ENCODE data around the gene FAT1. TPM values are rescaled to one million over a fixed set of nuclear protein-coding genes. Genes with fewer than 3 reads are reported as not detected.
A peak's percentile ranks its signal among the peaks of the same experiment; 100 is the strongest.
"Not testable (repeated sequence)": the region's sequence is repeated elsewhere in the genome, so short reads cannot be mapped to it uniquely, and the experiment has no call there.

The FAT1 gene
- total RNA-seq, 1 experiment from 2014 or later, result 112 TPM

DNA sequence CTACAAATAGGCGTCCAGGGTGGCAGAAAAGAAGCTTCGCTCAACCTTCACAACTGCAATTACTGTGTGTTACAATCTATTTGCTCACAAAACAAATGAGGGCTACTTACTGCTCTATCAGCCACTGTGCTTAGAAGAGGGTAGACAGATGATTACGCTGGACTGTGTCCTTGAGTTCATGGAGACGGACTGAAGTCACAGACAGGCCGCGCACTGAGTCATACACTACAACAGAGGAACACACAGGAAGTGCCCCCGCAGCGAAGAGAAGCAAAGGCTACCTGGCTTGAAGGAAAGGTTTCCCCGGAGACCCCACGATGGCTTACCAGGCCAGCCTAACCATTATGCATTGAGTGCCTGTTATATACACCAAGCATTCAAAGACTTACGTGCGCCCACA lies 25.6 kb downstream of the FAT1 start:
- no peak for DNase-seq (ENCODE audit: low read depth)

DNA sequence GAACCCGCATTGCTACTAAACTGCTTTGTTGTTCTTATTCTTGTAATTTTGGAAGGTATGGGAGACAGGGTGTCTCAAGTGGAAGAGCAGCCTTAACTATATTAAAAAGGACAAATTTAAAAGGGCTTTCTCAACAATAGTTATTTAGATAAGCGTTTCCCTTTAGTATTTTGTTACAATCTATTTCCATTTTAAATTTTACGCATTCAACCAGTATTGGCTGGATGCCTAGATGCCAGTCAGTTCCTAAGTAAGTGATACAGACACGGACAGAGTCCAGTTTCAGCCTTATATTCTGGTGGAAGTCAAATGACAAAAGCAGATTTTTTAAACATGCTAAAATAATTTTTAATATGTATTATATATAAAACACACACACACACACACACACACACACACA lies 28.3 kb downstream of the FAT1 start:
- peak; percentile 48 for DNase-seq (ENCODE audit: low read depth)

DNA sequence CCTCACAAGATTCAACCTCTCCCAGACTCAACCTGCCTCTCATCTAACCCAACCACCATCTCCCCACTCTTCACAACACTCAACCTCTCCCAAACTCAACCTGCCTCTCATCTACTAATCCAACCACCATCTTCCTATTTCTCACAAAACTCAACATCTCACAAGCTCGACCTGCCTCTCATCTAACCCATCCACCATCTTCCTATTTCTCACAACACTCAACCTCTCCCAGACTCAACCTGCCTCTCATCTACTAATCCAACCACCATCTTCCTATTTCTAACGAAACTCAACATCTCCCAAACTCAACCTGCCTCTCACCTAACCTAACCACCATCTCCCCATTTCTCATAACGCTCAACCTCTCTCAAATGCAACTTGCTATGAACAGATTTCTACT lies 29.8 kb downstream of the FAT1 start:
- no peak for DNase-seq (ENCODE audit: low read depth)

DNA sequence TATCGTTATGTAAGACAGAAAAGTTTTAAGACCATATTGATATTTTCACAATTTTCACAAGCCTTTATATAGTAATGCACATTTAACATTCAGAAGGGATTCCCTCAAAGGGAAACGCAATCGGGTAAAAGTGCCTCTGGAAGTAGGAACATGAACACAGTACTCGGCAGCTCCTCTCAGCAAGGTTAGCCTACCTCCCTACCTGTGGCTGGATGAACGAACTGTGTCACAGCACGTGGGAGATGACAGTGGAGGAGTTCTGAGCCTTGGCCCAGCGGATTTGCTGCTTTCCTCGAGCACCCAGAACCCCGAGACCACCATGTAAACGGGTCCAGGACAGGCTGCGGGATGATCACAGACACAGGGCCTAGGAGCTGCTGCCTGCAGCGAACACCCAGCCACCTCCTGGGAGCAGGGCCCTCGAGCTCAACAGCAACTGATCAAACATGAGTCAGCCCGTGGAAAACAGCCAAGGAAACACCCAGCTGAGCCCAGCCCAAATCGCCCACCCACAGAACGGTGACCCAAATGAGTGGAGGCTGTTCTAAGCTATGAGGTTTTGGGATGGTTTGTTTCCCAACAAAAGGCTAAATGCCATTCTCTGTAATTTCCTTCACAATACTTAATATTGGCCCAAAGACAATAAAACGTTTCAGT lies 30.4 kb downstream of the FAT1 start:
- peak; percentile 86 for DNase-seq (ENCODE audit: low read depth)

DNA sequence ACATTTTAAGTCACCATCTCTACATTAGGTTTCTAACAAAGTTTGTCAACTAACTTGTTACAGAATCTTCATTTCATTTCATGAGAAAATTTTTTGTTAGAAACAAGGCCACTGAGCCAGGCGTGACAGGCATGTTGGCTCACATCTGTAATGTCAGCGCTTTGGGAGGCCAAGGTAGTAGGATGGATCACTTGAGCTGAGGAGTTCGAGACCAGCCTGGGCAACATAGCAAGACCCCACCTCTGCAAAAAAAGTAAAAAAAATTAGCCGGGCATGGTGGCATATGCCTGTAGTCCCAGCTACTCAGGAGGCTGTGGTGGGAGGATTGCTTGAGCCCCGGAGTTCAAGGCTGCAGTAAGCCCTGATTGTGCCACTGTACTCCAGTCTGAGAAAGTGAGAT lies 32.3 kb downstream of the FAT1 start:
- no peak for DNase-seq (ENCODE audit: low read depth)

DNA sequence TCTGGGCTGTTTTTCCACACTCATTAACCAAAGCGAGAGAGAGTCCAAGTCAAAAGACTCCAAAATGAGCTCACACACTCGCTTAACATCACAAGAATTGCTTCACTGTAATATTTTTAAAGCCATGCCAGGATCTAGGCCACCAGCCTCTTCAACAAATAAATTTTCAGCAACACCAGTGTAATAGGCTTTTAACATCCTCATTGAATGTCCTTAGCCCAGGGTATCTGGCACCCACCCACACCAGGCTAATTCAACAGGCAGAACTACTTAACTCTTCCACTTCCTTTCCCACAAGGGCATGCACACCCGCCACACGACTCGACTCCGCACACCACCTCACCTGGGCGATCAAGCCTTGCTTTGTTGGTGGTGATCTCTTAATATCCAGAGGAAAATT lies 34.2 kb downstream of the FAT1 start:
- no peak for DNase-seq (ENCODE audit: low read depth)

DNA sequence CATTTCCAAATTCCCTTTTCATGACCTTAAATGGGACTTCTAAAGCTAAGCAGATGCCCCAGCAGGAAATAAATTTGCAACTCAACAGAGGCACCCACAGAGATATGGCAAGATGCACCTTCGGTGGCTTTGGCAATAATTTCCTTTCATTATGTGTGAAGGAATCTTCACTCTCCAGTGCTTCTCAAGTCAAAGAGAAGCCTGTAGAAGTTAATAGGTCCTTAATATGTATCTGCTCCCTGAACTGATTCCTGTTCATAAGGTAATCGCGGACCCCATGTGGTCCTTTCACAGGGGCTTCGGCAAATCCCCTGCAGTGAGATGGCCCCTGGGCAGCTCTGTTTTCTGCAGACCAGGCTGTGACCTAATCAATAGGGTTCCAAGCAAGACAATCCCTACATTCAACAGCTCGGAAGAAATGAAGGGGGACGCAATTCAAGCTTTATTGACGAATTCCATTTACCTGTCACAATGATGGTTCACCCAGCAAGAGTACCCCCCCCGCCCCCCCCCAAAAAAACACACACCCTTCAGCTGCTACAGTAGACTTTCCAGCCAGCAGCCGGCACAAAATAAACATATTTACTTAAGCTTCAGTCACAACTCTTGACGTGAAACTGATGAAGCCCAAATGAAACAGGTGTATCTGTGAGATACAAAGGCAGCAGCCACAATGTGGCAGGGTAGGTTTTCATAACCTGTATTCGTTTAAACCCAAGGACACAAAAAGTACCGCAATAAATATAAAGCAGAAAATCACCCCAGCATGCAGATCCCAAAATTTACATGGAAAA lies 35.3 kb downstream of the FAT1 start:
- no peak for DNase-seq (ENCODE audit: low read depth)

DNA sequence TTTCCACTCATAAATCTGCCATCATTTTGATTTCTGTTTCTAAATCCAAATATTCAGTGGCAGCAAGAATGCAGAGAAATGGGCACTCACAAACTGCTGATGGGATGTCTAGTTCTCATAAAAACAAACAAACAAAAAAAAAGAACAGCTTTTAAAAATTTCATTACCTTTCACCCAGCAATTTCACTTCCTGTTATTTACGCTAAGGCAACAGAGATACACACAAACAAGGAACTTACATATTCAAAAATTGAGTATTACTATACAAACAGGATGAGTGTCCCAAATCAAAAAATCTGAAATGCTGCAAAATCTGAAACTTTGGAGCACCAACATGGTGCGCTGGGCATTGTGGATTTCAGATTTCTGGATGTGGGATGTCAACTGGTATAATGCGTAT lies 36.4 kb downstream of the FAT1 start:
- DNase-seq (ENCODE audit: low read depth), result no peak

DNA sequence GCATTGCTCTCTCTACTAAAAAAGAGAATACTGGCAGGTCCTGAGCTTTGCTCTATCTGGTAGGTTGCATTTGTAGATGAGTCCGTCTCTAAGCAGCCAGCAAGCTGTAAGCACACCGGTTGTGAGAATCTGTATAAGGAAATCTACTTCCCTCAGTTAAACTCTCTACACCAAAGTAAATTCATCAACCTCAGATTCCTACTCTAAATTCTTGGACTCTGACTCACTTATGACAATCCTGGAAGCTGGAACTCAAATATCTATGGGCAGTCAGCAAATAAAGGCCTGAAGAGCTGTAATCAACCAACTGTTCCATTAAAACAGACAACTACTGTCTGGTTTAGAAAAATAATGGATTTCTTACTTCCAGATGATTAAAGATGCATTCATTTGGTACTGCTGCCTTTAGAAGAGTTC lies 37.9 kb downstream of the FAT1 start:
- DNase-seq (ENCODE audit: low read depth), result peak; percentile 92

DNA sequence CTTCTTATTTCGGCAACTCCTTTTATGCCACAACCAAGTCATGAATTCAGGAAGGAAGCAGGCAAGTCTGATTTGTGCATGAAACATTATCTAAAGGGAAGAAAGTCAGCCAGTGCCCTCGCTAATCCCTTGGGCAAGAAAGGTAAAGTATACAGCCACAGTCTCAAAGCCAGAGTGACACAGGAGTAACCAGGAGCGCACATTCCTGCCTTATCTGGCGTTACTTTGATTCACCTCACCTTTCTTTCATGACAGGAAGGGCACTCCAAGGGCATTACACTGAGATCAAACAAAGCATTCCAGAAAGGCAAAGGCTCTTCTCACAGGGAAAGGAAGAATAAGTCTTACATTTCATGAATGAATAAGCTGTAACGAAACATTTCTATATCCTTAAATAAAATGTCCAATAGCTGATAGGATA lies 38.8 kb downstream of the FAT1 start:
- peak; percentile 34 for DNase-seq (ENCODE audit: low read depth)

DNA sequence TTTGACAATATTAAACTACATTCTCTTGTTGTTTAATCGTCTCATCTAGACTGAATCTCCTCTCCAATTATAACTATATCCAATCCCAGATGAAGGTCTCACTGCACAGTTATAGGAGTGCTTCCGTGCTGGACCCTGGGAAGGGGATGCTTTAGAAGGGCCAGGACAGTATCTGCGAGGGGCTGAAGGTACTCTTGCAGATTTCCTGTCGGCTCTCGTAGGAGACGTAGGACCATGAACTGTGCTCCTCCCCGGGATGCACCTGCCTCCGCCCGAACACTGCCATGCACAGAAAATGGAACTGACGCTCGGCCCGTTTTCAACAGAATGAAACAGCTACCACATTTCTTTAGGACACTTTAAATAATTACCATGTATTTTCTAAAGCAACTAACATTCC lies 39.4 kb downstream of the FAT1 start:
- no peak for DNase-seq (ENCODE audit: low read depth)

DNA sequence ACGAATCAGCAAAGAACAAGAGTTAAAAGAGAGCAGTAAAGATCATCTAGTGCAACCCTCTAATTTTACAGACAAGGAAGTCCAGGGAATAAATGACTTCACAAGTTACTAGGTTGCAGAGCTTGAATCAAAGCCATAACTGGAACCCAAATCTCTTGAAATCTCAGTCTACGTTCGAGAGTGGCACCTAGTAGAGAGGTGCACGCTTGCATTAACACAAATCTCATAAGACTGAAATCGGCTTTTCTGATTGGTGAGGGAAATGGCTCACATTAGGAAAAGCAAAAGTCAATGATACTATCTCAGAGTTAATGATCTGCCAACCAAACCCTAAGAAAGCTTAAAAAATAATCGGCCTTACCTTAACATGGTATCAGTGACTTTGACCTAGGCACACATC lies 43.0 kb downstream of the FAT1 start:
- no peak for DNase-seq (ENCODE audit: low read depth)

DNA sequence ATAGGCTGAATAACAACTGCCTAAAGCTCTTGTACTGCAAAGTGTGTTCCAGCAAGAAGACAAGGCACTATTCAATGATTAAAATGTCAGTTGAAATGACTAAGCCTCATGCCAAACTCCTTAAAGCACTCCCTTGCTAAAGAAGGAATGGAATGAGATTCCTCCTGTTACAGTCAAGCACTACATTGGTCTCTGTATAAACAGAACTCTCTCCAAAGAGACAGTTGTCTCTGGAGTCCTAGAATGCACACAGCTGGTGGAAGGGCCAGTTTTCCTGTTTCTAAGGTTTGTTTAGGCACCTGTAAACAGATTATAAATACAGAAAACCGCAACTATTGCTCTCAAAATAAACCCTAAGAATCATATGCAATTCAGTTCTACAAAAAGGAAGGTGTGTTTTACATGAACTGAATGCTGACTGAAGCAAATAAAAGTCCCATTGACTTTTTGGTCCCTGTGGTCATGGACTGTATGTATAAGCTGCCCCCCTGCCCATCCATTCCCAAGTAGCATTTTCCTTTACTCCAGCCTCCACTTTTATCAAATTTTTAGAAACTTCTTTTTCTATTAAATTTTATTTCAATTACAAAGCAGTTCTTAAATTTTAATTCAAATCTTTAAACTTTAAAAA lies 47.0 kb downstream of the FAT1 start:
- peak; percentile 88 for DNase-seq (ENCODE audit: low read depth)

DNA sequence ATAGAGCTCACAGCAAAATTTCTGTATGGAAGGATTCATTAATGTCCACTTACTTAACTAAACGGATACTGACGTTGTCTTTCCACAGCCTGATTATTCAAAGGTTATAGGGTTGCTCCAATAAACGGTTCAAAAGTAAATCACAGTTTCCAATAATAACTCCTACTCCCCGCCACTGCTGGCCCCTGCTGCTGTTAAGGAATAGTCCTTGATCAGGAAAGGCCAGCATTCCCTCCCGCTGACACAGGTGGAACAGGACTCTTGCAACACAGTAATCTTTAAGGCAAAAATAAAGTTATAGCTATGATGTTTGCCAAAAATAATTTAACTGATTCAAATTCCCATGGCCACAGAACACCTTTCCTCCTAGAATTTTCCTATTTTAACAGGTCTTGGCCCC lies 53.9 kb downstream of the FAT1 start:
- DNase-seq (ENCODE audit: low read depth), result no peak

DNA sequence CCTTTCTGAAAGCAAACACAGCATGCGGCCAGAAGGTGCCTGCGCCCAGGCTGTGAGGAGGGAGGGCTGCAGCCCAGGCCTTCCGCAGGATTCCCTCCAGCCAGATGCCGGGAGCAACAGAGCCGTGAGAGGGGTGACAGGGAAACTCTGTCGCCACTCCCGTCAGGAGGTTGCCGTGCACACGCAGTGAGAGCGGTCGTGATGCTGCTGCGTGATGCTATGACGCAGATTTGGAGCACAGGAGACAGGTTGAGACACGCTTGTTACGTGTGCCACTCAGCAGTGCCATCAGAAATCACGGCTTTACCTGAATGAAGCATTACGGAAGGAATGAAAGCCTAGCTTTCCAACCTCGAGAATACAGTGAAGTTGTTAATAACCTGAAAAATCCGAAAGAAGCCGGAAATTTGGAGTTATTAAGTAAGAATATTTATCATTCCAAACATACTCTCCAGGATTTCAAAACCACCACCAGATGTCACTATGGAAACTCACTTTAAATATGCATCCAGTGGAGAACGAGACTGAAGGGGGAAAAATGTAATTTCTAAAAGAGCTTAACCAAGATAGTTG lies 54.4 kb downstream of the FAT1 start:
- peak; percentile 43 for DNase-seq (ENCODE audit: low read depth)

DNA sequence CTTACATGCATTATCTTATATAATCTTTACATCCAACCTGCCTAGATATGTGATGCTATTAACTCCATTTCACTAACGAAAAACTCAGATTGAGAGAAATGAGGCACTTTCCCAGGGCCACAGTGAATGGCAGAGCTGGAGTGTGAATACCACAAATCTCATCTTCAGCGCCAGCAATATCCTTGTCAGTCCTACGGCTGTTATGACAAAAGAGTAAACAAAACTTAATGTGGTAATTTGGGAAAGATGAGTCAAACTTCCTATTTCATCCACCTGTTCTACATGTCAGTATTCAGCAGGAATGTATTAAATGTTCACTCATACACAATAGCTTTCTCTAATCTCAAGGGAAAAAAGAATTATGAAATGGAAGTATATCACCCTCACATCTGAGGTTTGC lies 56.9 kb downstream of the FAT1 start:
- peak; percentile 43 for DNase-seq (ENCODE audit: low read depth)

DNA sequence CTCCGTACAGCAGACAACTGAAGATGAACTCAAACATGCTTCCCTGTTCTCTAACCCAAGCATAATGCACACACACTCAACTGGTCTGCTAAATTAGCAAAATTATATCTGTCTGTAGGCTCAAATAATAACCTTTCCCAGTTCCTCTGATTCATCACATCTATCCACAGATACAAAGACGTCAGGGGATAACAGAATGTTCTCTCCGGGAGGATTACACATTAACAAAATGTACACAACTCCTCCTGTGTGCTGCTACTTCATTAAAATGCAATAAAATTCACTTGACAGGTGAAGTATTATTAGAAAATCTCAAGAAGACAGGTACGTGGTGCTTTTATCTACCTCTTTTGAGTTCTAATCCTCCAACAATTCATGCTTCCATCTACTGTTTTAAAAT lies 57.4 kb downstream of the FAT1 start:
- no peak for DNase-seq (ENCODE audit: low read depth)

DNA sequence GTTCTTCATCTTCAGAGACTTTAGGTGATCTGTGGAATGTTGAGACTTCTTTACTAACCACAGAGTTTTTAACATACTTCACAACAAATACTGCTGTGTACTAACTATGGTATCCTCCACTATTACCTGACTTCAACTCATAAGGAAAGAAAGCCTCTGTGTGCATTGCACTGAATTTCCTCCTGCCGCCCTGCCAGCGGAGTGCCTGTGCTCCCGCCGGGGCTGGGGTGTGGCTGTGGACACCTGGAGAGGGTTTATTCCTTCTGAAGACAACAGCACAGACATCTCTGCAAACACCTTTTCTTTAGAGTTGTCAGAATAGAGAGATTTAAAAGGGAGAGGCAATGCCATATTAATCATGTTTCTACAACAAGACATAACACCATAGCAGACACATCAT lies 63.3 kb downstream of the FAT1 start:
- no peak for DNase-seq (ENCODE audit: low read depth)

DNA sequence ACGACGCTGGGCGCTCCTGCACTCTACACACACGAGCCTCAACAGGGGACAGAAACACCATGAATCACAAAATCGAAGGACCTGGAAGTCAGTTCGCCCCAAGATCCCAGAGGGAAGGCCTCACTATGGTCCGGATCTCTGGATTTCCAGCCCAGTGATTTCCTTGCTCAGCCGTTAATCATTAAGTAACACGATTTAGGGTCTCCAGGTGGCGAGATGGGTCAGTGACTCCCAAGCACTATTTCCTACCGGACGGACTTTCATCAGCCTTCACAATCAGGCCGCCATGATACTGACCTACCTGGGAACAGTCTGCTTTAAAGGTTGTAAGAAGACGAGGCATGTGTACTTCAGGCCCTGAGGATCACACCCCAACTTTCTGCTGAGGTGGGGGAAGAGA lies 63.7 kb downstream of the FAT1 start:
- DNase-seq (ENCODE audit: low read depth), result no peak

DNA sequence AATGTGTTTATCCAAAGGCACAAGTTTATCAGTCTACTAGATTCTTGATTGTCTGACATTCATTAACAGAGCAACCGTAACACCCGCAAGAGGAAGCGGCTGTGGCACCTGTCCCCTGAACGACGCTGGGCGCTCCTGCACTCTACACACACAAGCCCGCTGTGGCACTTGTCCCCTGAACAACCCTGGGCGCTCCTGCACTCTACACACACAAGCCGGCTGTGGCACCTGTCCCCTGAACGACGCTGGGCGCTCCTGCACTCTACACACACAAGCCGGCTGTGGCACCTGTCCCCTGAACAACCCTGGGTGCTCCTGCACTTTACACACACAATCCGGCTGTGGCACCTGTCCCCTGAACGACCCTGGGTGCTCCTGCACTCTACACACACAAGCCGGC lies 64.2 kb downstream of the FAT1 start:
- not testable (repeated sequence) for DNase-seq (ENCODE audit: low read depth)

DNA sequence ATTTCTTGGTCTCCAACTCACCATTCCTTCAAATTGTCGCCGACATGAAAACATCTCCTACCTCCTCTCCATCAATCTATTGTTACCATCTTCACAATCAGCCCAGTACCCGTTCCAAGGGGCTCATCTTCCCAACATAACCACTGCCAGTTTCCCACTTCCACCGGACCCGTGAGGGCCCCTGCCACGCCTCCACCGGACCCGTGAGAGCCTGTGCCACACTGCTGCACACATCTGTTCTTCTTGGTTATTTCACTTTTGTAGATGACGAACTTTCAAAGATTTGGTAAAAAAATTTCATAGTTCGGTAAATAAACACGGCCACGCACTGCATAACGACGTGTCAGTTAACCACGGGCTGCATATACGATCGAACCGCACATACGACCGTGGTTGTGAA lies 65.0 kb downstream of the FAT1 start:
- no peak for DNase-seq (ENCODE audit: low read depth)

DNA sequence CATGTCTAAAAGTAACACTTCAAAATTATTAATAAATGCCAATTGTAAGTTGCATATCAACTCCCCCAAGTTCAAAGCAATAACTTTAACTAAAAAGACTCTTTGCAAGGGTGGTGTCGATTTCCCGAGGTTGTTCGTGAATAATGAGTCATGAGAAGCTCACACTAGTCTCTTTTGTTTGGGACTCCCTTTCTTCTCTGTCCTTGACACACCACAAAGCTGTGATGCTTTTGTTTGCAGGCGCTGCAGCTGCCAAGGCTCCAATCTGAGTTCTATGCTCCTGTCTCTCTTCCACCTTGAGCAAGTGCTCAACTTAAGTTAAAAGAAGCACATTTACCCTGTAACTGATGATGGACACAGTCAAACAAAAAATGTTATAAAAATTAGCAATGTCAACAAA lies 65.9 kb downstream of the FAT1 start:
- DNase-seq (ENCODE audit: low read depth), result peak; percentile 48

DNA sequence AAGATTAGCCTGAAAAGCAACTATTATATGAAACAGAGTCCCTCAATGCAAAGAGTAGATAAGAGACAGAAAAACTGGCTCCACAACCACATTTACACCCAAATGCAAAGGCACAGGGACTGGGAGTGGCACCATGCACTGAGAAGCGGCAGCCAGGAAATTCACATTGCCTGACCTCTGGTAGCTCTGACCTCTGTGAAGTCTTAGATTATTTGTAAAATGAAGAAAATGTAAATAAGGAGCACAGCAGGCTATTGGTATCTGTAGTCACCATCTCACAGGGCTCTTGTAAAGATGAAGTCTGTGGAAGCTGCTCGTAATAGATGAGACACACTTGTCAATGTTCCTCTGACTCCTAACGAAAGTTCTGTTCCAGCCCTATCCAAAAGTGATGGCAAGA lies 69.7 kb downstream of the FAT1 start:
- no peak for DNase-seq (ENCODE audit: low read depth)

Data from M059J (cell line).